ENCODE results near the gene DDAH1. TPM values are rescaled to one million over a fixed set of nuclear protein-coding genes. Genes with fewer than 3 reads are reported as not detected.

Gene DDAH1
- total RNA-seq, 1 experiment from 2014 or later: 36.3 TPM

- Histone ChIP-seq H3K4ac (ENCODE audit: low read depth, low read length) (no peak overlapping the region), H4K91ac (ENCODE audit: insufficient read length, low read depth, low read length) (no peak overlapping the region), H3K23me2 (ENCODE audit: insufficient read length, low read depth, low read length, poor library complexity, severe bottlenecking) (no peaks in the 10 kb centered on the region), H2BK12ac (ENCODE audit: insufficient read length, low read depth, low read length) (no peak overlapping the region), H3K79me1 (ENCODE audit: insufficient read depth, low read depth, low read length, poor library complexity, severe bottlenecking) (no peaks in the 10 kb centered on the region), H4K20me1 (ENCODE audit: control insufficient read depth, insufficient read depth, insufficient read length) (no peaks in the 10 kb centered on the region), H2AFZ (ENCODE audit: low read length) (no peak overlapping the region), H3K4me1 (ENCODE audit: insufficient read depth, low read length) (peaks cover 5% of the 10 kb centered on the region; the same call in 1 of the 2 replicates), H2BK15ac (ENCODE audit: low read depth, low read length) (no peak overlapping the region), H2BK5ac (ENCODE audit: insufficient read length, low read length) (no peak overlapping the region), H3K23ac (ENCODE audit: insufficient read length, low read depth, low read length) (no peak overlapping the region), H2BK20ac (ENCODE audit: low read depth, low read length, poor library complexity, severe bottlenecking) (no peak overlapping the region), H3K18ac (ENCODE audit: insufficient read length, low read depth, low read length) (no peak overlapping the region), H4K8ac (replicated peaks; ENCODE audit: insufficient read length, low read depth, low read length) (no peak overlapping the region), H3K27ac (ENCODE audit: insufficient read length, low read depth, low read length) (no peak overlapping the region), H3K79me2 (ENCODE audit: insufficient read depth, low read length) (no peaks in the 10 kb centered on the region), H3K9ac (ENCODE audit: extremely low read depth, insufficient read length, low read length) (no peak overlapping the region), H3K14ac (ENCODE audit: insufficient read depth, low read length) (no peak overlapping the region), H3K56ac (ENCODE audit: insufficient read length, low read depth, low read length) (no peak overlapping the region), H2AK5ac (ENCODE audit: insufficient read length, low read length) (no peak overlapping the region), H3K27me3 (ENCODE audit: insufficient read depth, low read length) (no peaks in the 10 kb centered on the region), H3K9me3 (ENCODE audit: control insufficient read depth, low read depth, low read length) (no peaks in the 10 kb centered on the region), H2BK120ac (ENCODE audit: low read depth, low read length, poor library complexity, severe bottlenecking) (no peak overlapping the region), H3K4me2 (ENCODE audit: insufficient read depth, insufficient read length, low read length) (no peak overlapping the region), H4K5ac (ENCODE audit: insufficient read length, low read depth, low read length) (no peak overlapping the region), H3T11ph (ENCODE audit: low read length) (no peak overlapping the region)
- H3K4me3 Mint-ChIP-seq: no peak overlapping the region
- DNase-seq: no peak
- H3K9me3 Mint-ChIP-seq: peaks cover 4% of the 10 kb centered on the region in 2 experiments; a peak in 2 of 5 replicates
- H3K36me3 Mint-ChIP-seq (ENCODE audit: insufficient read depth in 1 of 3, low read depth in 3 of 3): peaks cover 0 to 6% (median 4%) of the 10 kb centered on the region in 3 experiments; a peak in 4 of 7 replicates
- peak overlapping the region in 1 of 3 experiments; percentile 3; a peak in 1 of 7 replicates for H3K27ac Mint-ChIP-seq
- WGBS (ENCODE audit: extremely low coverage, insufficient read length, low lambda C conversion rate): no CpG with 5 or more reads among the region's 4 CpGs
- TF ChIP-seq CTCF (conservative IDR thresholded peaks at IDR 0.05): no peak
- H3K4me1 Mint-ChIP-seq: peaks cover 51 to 58% of the 10 kb centered on the region in 2 experiments
- H3K27me3 Mint-ChIP-seq (ENCODE audit: low read depth): peaks cover 1% of the 10 kb centered on the region; the same call in 1 of the 2 replicates
Measured at GRCh38 chr1:85397490-85398032, 67.4 kb downstream of the DDAH1 start.

Data from H9 (cell line).